Ovary (tissue), 9 donors: ENCODE data around the gene B3GNT9. TPM values are rescaled to one million over a fixed set of nuclear protein-coding genes. Genes with fewer than 3 reads are reported as not detected.

Experiments
- DNase-seq, 5 donors: peaks; one replicate each; pipeline ENCODE4 v3.0.0-alpha.2; 2019 to 2020
- H3K27ac ChIP-seq, 2 donors: fragments of 200-600 bp; one replicate each; pipeline versions ENCODE4 v1.5.1 to v1.8.0; 2019 to 2022
- H3K27me3 ChIP-seq: fragments of 200-600 bp; one replicate; pipeline ENCODE4 v1.8.0; 2022
- H3K36me3 ChIP-seq: fragments of 200-600 bp; sonication (generic); one replicate; pipeline ENCODE4 v1.5.1; 2019
- H3K4me1 ChIP-seq: one replicate; pipeline ENCODE4 v1.8.1; 2013; ENCODE audit warnings: mild to moderate bottlenecking, moderate library complexity; ENCODE audit not compliant: insufficient read depth
- H3K4me3 ChIP-seq: fragments of 200-600 bp; sonication (generic); one replicate; pipeline ENCODE4 v1.5.1; 2017
- H3K9me3 ChIP-seq, 2 donors: fragments of 200-600 bp in 1 of 2; sonication (generic) in 1 of 2; one replicate each; pipeline versions ENCODE4 v1.5.1 to v1.8.1; 2013 to 2019; ENCODE audit warnings: mild to moderate bottlenecking in 1 of 2, moderate library complexity in 1 of 2
- EP300 ChIP-seq: sonication (generic); formaldehyde crosslinking; IDR thresholded peaks from one replicate; pipeline ENCODE4 v1.6.1; 2017; ENCODE audit warnings: antibody characterized with exemption
- POLR2A ChIP-seq: fragments of 450-650 bp; IDR thresholded peaks from one replicate; pipeline ENCODE4 v1.6.1; 2017; ENCODE audit warnings: antibody characterized with exemption, mild to moderate bottlenecking, moderate library complexity
- WGBS, 3 donors: extraction: QIAGEN DNeasy Blood & Tissue Kit in 1 of 3; methylation state at CpG; one replicate each; pipeline versions ENCODE4 v1.1.5 to v1.1.7; 2013 to 2017; 5-methylcytosine and 5-hydroxymethylcytosine counted together
- intact Hi-C, 4 donors: fragments of 100-400 bp; cut with DNase I; formaldehyde crosslinking; loops; one replicate each; pipeline versions ENCODE4 v1.11.0 to v1.15.1; 2022 to 2023
- polyA plus RNA-seq, 2 donors: library from polyadenylated mRNA; stranded (reverse); fragments of 200-250 nt in 1 of 2; fragments of 350-450 nt in 1 of 2; fragmentation: Illumina TruSeq in 1 of 2; extraction: RNeasy Lipid Tissue Mini Kit (QIAGEN cat#74804) in 1 of 2; gene quantifications; one replicate each; pipeline ENCODE4 v1.2.3, GENCODE V29; 2013 to 2014
- total RNA-seq, 7 donors: library from RNA; depleted of rRNA in 2 of 7; stranded (reverse); fragments of >200 nt in 2 of 7; fragmentation: NEBNext Ultra II Directional in 3 of 7; extraction: Animal tissue kit (Norgen Biotek cat#: 25700) in 3 of 7; gene quantifications; one replicate each; pipeline versions ENCODE4 v1.1.0 to v1.2.4, GENCODE V29; 2016 to 2023
- TF ChIP-seq, protein P1 (sequence below), 3 donors: fragments of 450-650 bp in 2 of 3; fragments of 200-600 bp in 1 of 3; IDR thresholded peaks; one replicate each; pipeline versions ENCODE4 v1.5.1 to v1.8.0; 2016 to 2022; ENCODE audit warnings: antibody characterized with exemption in 3 of 3, mild to moderate bottlenecking in 1 of 3
- donor health status: DM: no; HTN: no; CAD: no; lungs with moderate emphysema.
- donor health status: DM: no; HTN: no; CAD: no.
- donor health status: Bipolar disorder and iron deficiency.
- donor health status: DM: yes; HTN: yes; CAD: no.
- donor health status: DM: no; HTN: no; CAD: no.
- donor health status: DM: yes; HTN: yes; CAD: no.

Gene B3GNT9
- total and polyA plus RNA-seq, 9 donors: 11.1 to 45.7 (median 27.6) TPM

DNA sequence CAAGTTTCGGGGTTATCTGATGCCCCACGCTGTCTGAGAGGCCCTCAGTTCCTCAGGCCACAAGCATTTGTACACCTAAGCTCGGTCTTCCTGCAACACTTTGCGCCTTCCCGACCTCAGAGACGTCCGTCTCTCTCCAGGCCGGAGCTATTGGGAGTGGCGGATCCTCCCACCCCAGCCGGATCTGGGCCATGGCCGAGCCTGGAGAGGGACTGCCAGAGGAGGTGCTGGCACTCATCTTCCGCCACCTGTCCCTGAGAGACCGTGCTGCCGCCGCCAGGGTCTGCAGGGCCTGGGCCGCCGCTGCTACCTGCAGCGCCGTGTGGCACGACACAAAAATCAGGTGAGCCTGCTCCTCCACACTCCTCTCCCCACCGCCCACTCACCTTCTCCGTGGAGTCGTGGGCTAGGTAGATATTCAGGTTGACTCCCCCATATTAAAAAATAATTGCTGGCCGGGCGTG, 10.8 kb upstream of the B3GNT9 start:
- Histone ChIP-seq H3K9me3 (no peaks in the 10 kb centered on the region), H3K27ac (no peak overlapping the region), H3K4me1 (peaks cover 21% of the 10 kb centered on the region), H3K27me3 (no peaks in the 10 kb centered on the region), H3K36me3 (no peaks in the 10 kb centered on the region), H3K4me3 (peak overlapping the region; percentile 81)
- TF ChIP-seq EP300 (no peak), POLR2A (no peak)
- TF ChIP-seq, protein P1, sequence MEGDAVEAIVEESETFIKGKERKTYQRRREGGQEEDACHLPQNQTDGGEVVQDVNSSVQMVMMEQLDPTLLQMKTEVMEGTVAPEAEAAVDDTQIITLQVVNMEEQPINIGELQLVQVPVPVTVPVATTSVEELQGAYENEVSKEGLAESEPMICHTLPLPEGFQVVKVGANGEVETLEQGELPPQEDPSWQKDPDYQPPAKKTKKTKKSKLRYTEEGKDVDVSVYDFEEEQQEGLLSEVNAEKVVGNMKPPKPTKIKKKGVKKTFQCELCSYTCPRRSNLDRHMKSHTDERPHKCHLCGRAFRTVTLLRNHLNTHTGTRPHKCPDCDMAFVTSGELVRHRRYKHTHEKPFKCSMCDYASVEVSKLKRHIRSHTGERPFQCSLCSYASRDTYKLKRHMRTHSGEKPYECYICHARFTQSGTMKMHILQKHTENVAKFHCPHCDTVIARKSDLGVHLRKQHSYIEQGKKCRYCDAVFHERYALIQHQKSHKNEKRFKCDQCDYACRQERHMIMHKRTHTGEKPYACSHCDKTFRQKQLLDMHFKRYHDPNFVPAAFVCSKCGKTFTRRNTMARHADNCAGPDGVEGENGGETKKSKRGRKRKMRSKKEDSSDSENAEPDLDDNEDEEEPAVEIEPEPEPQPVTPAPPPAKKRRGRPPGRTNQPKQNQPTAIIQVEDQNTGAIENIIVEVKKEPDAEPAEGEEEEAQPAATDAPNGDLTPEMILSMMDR (IDR thresholded peaks at IDR 0.05): no peak
- intact Hi-C loops: no loop called here
- peak in 2 of 5 donors; percentile 54 to 58 for DNase-seq
- WGBS, 3 donors: 54 to 56% (median 55%) methylated on average over 25 of the region's 25 CpGs

DNA sequence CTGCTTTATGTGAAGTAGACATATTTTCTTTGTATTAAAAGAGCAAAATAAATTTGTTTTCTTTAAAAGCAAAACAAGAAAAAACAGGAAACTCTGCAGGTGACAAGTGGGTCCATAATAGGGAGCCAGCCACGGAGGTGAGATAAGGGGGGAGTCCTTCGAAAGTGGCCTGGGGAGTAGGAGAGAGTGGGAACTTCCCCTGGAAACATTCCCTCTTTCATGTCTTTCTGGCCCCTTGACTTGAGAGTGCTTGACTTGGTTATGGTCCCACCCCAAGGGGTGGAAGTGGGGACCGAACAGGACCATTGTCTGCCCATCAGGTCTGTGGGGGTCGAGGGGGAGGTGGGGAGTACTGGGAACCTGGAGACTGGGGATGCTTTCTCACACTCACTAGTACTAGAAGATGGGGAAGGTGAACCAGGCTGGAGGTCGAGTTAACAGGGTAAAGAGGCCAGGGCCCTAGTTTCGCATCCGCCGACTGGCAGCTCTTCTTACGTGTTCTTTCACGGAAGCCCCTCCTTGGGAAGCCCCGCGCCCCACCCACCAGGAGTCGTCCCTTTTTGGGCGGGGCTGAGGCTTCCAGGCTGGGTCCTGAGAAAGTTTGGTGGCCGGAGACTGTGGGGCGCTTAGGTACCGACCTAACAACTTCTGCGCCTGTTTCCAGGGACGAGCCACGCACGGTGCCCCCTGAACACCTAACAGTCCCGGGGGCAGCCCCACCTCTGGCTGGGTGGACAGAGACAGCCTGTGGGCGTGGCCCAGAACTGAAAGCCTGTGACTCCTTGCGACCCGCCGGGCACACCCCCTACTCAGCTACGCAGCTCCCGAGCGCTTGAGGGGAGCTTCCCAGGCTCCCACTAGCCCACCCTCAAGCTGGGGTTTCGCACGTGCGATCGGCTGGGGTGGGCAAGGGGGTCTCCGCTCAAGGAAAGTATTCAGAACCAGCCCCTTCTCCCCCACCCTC, 8.1 kb upstream of the B3GNT9 start:
- H3K27ac ChIP-seq: no peak overlapping the region
- peaks cover 18% of the 10 kb centered on the region for H3K4me1 ChIP-seq
- WGBS, 3 donors: 8 to 10% (median 8%) methylated on average over 33 to 34 of the region's 34 CpGs
- no peaks in the 10 kb centered on the region for H3K36me3 ChIP-seq
- intact Hi-C loops: loop anchor here in 2 of 4 donors (5.0 to 10.0 kb wide), 3 partner anchors 197 to 264 kb away; partner anchors contain the start of gene CES3 (in 1 of the 2)
- H3K27me3 ChIP-seq: no peaks in the 10 kb centered on the region
- TF ChIP-seq EP300: no peak
- TF ChIP-seq, protein P1 (IDR thresholded peaks at IDR 0.05): no peak
- no peak for TF ChIP-seq POLR2A
- H3K4me3 ChIP-seq: peak overlapping the region; percentile 81
- peak in 4 of 5 donors; percentile 48 to 68 (median 60) for DNase-seq
- no peaks in the 10 kb centered on the region for H3K9me3 ChIP-seq

DNA sequence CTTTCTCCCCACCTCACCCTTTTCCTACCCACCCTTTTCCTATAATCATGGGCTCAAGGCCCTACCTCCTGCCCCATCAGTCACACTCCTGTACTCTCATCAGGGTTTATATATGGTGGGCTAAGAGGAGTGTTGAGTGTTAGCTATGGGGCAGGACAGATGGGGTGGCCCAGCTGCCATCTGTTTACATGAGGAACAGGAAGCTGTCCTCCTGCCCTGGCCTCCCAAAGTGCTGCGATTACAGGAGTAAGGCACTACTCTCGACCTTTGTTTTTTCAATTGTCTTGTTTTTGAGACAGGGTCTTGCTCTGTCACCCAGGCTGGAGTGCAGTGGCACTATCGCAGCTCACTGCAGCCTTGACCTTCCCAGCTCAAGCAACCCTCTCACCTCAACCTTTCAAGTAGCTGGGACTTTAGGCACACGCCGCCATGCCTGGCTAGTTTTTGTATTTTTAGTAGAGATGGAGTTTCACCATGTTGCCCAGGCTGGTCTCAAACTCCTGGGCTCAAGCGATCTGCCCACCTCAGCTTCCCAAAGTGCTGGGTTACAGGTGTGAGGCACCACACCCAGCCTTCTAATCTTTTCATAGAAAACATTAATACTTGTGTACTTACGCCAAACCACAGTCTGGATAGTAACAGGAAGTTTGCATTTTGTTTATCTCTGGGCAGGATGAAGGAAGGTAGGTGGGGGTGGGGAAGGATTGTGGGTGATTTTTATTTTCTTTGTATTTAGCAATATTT, 7.3 kb upstream of the B3GNT9 start:
- no peak for DNase-seq
- no peak overlapping the region for H3K4me3 ChIP-seq
- H3K9me3 ChIP-seq: no peaks in the 10 kb centered on the region
- H3K4me1 ChIP-seq: peaks cover 13% of the 10 kb centered on the region
- intact Hi-C loops: loop anchor here in 2 of 4 donors (5.0 to 10.0 kb wide), 3 partner anchors 196 to 263 kb away; partner anchors contain the start of gene CES3 (in 1 of the 2)
- no peak for TF ChIP-seq EP300
- no peak for TF ChIP-seq POLR2A
- TF ChIP-seq, protein P1 (IDR thresholded peaks at IDR 0.05): no peak
- no peaks in the 10 kb centered on the region for H3K27me3 ChIP-seq
- H3K27ac ChIP-seq: no peak overlapping the region
- WGBS, 3 donors: 83 to 91% (median 87%) methylated on average over 7 of the region's 7 CpGs
- no peaks in the 10 kb centered on the region for H3K36me3 ChIP-seq

DNA sequence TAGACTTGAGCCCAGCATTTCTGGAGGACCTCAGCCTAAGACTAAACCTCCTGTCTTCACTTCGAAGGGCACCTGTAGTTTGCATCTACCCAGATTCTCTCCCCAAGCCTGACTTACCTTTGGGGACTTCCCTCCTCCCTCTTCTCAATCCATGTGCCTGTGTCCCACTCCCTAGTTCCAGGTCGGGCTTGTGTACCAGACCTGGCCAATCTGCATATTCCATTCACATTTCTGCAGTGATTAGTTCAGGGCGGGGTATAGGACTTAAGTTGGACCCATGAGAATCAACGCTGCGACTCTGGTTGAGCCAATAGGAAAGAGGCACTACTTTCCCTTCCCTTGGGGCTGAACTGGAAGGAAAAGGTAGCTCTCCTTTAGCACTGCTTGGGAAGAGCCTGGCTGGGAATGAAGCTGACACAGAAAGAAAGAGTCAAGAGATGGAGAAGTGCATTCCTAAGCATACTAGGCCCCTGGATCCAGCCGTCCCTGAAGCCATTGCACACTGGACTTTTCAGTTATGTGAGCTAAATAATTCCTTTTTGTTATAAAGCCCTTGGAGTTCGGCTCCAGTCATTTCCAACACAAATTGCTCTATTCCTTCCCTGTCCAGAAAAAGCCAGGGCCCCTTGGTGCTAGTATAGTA, 6.4 kb upstream of the B3GNT9 start:
- H3K4me1 ChIP-seq: peaks cover 9% of the 10 kb centered on the region
- TF ChIP-seq EP300: no peak
- no peak for DNase-seq

More for the DNA sequence above, 6.4 kb upstream of the B3GNT9 start:
- no peak overlapping the region for H3K27ac ChIP-seq
- H3K4me3 ChIP-seq: no peak overlapping the region
- H3K36me3 ChIP-seq: no peaks in the 10 kb centered on the region
- intact Hi-C loops: loop anchor here in 2 of 4 donors (5.0 to 10.0 kb wide), 3 partner anchors 195 to 262 kb away; partner anchors contain the start of gene CES3 (in 1 of the 2)
- no peaks in the 10 kb centered on the region for H3K27me3 ChIP-seq
- no peaks in the 10 kb centered on the region for H3K9me3 ChIP-seq
- 65 to 71% (median 71%) methylated on average over 7 of the region's 7 CpGs for WGBS, 3 donors
